CD14-positive monocyte (primary cell): ENCODE data around the gene SCG5. TPM values are rescaled to one million over a fixed set of nuclear protein-coding genes. Genes with fewer than 3 reads are reported as not detected.

Experiments used
- DNase-seq, 3 donors: peaks; one replicate each; pipeline ENCODE4 v3.0.0-alpha.2; 2011 to 2022
- H2AFZ ChIP-seq: 2 replicates; pipeline ENCODE4 v1.6.0; 2012; ENCODE audit warnings: mild to moderate bottlenecking, low read depth, low read length, inconsistent platforms; ENCODE audit not compliant: insufficient read depth, poor library complexity, severe bottlenecking
- H3K27ac ChIP-seq, 2 donors: 1 replicate in 1 of 2; 2 replicates in 1 of 2; pipeline ENCODE4 v1.5.1; 2012 to 2013; ENCODE audit warnings: low read length in 2 of 2, control low read depth in 1 of 2, inconsistent platforms in 1 of 2, low read depth in 1 of 2, mild to moderate bottlenecking in 1 of 2
- H3K27me3 ChIP-seq, 2 donors: one replicate each; pipeline versions ENCODE4 v1.6.0 to v1.6.1; 2011 to 2013; ENCODE audit warnings: low read length in 2 of 2; ENCODE audit not compliant: control insufficient read depth in 2 of 2, insufficient read depth in 2 of 2
- H3K36me3 ChIP-seq, 2 donors: replicated peaks in 1 of 2; 1 replicate in 1 of 2; 2 replicates in 1 of 2; pipeline versions ENCODE4 v1.5.1 to v1.6.1; 2012 to 2013; ENCODE audit warnings: low read length in 2 of 2, control low read depth in 1 of 2, inconsistent platforms in 1 of 2, mild to moderate bottlenecking in 1 of 2; ENCODE audit not compliant: insufficient read depth in 2 of 2, control insufficient read depth in 1 of 2
- H3K4me1 ChIP-seq, 2 donors: 1 replicate in 1 of 2; 2 replicates in 1 of 2; pipeline versions ENCODE4 v1.5.1 to v1.6.1; 2012 to 2013; ENCODE audit warnings: low read length in 2 of 2, control low read depth in 1 of 2, inconsistent platforms in 1 of 2, mild to moderate bottlenecking in 1 of 2, moderate library complexity in 1 of 2; ENCODE audit not compliant: insufficient read depth in 2 of 2, control insufficient read depth in 1 of 2
- H3K4me2 ChIP-seq: replicated peaks from 2 replicates; pipeline ENCODE3; 2012; ENCODE audit warnings: low read length, moderate library complexity, mild to moderate bottlenecking; ENCODE audit not compliant: poor library complexity, severe bottlenecking; ENCODE audit errors: extremely low read depth
- H3K4me3 ChIP-seq, 3 experiments: fragments of 200-600 bp in 1 of 3; sonication (generic) in 1 of 3; replicated peaks in 1 of 3; 1 replicate in 2 of 3; 2 replicates in 1 of 3; pipeline ENCODE4 v1.5.1; 2011 to 2013; ENCODE audit warnings: low read length in 3 of 3, mild to moderate bottlenecking in 3 of 3, control low read depth in 2 of 3, low read depth in 2 of 3, inconsistent platforms in 1 of 3, moderate library complexity in 1 of 3
- H3K79me2 ChIP-seq: 2 replicates; pipeline ENCODE4 v1.6.0; 2012; ENCODE audit warnings: mild to moderate bottlenecking, control low read depth, inconsistent platforms, low read length, moderate library complexity; ENCODE audit not compliant: insufficient read depth
- H3K9ac ChIP-seq: 2 replicates; pipeline ENCODE4 v1.6.0; 2017; ENCODE audit warnings: low read length, mild to moderate bottlenecking; ENCODE audit not compliant: insufficient read depth, poor library complexity, severe bottlenecking
- H3K9me3 ChIP-seq, 2 donors: replicated peaks in 1 of 2; 1 replicate in 1 of 2; 2 replicates in 1 of 2; pipeline versions ENCODE4 v1.5.1 to v1.6.1; 2012 to 2013; ENCODE audit warnings: low read length in 2 of 2, control low read depth in 1 of 2; ENCODE audit not compliant: control insufficient read depth in 1 of 2, insufficient read depth in 1 of 2
- H4K20me1 ChIP-seq: 2 replicates; pipeline ENCODE4 v1.6.0; 2012; ENCODE audit warnings: mild to moderate bottlenecking, low read length, control low read depth, moderate library complexity; ENCODE audit not compliant: insufficient read depth
- H3K27ac Mint-ChIP-seq, 7 donors: one replicate each; pipeline ENCODE4 v1.8.0; 2020; ENCODE audit warnings: mild to moderate bottlenecking in 7 of 7, mixed read lengths in 7 of 7, moderate library complexity in 6 of 7, inconsistent platforms in 2 of 7
- H3K27me3 Mint-ChIP-seq, 3 donors: one replicate each; pipeline ENCODE4 v1.8.0; 2021 to 2022; ENCODE audit warnings: low read depth in 3 of 3, mild to moderate bottlenecking in 3 of 3, mixed read lengths in 3 of 3, moderate library complexity in 3 of 3, inconsistent platforms in 1 of 3
- H3K36me3 Mint-ChIP-seq, 2 donors: one replicate each; pipeline ENCODE4 v1.8.0; 2020; ENCODE audit warnings: mixed read lengths in 2 of 2, inconsistent platforms in 1 of 2, mild to moderate bottlenecking in 1 of 2
- H3K4me1 Mint-ChIP-seq: one replicate; pipeline ENCODE4 v1.8.0; 2020; ENCODE audit warnings: mild to moderate bottlenecking, mixed read lengths
- H3K4me3 Mint-ChIP-seq, 2 donors: one replicate each; pipeline ENCODE4 v1.8.0; 2020; ENCODE audit warnings: mild to moderate bottlenecking in 2 of 2, mixed read lengths in 2 of 2, moderate library complexity in 1 of 2
- H3K9me3 Mint-ChIP-seq, 7 donors: one replicate each; pipeline ENCODE4 v1.8.0; 2020 to 2022; ENCODE audit warnings: mixed read lengths in 7 of 7, mild to moderate bottlenecking in 6 of 7, moderate library complexity in 6 of 7, inconsistent platforms in 2 of 7
- CTCF ChIP-seq: fragments of 200-600 bp; IDR thresholded peaks from one replicate; pipeline ENCODE4 v1.8.0; 2022; ENCODE audit warnings: antibody characterized with exemption, mild to moderate bottlenecking
- WGBS: methylation state at CpG from one replicate; pipeline ENCODE4 v1.1.5; 2013; ENCODE audit warnings: missing lambda C conversion rate; ENCODE audit not compliant: insufficient coverage; 5-methylcytosine and 5-hydroxymethylcytosine counted together
- intact Hi-C, 2 donors: fragments of 100-400 bp; cut with micrococcal nuclease; formaldehyde crosslinking; loops; one replicate each; pipeline versions ENCODE4 v1.15.0 to v1.15.1; 2023
- polyA plus RNA-seq, 3 donors: library from polyadenylated mRNA; depleted of rRNA in 1 of 3; unstranded in 2 of 3; stranded (reverse) in 1 of 3; fragments of 300-500 nt in 2 of 3; fragments of >200 nt in 1 of 3; fragmentation: Illumina TruSeq in 2 of 3; gene quantifications; 1 replicate in 2 of 3; 2 replicates in 1 of 3; pipeline ENCODE4 v1.2.3, GENCODE V29; 2012 to 2021

Gene SCG5
- polyA plus RNA-seq, 3 donors: not detected

GRCh38 chr15:32705446-32705845 is 63.9 kb downstream of the SCG5 start:
- Histone ChIP-seq H3K79me2 (no peaks in the 10 kb centered on the region), H3K4me1 (peaks cover 7 to 36% of the 10 kb centered on the region in 2 donors), H3K9ac (no peak overlapping the region), H2AFZ (no peak overlapping the region), H3K27ac (peak overlapping the region in 1 of 2 donors; percentile 46), H3K4me2 (no peak overlapping the region), H3K4me3 (no peak overlapping the region), H3K27me3 (peaks cover 2 to 3% of the 10 kb centered on the region in 2 donors), H3K36me3 (no peaks in the 10 kb centered on the region), H3K9me3 (no peaks in the 10 kb centered on the region), H4K20me1 (no peaks in the 10 kb centered on the region)
- H3K9me3 Mint-ChIP-seq: peaks cover 0 to 4% (median 0%) of the 10 kb centered on the region in 7 donors
- peak in 2 of 3 donors; percentile 50 to 60 for DNase-seq
- H3K27me3 Mint-ChIP-seq: peaks cover 9 to 14% (median 12%) of the 10 kb centered on the region in 3 donors
- WGBS: no CpG with 5 or more reads among the region's 2 CpGs
- TF ChIP-seq CTCF: no peak
- intact Hi-C loops: loop anchor here in 1 of 2 donors (10.0 kb wide), 1 partner anchor 61 kb away; the partner anchor contains the start of gene SCG5
- H3K4me3 Mint-ChIP-seq: no peak overlapping the region
- H3K4me1 Mint-ChIP-seq: peaks cover 30% of the 10 kb centered on the region
- no peak overlapping the region for H3K27ac Mint-ChIP-seq
- no peaks in the 10 kb centered on the region for H3K36me3 Mint-ChIP-seq

- H3K79me2 ChIP-seq: no peaks in the 10 kb centered on the region
- H3K4me2 ChIP-seq: no peak overlapping the region
- peaks cover 3 to 7% of the 10 kb centered on the region in 2 donors for H3K27me3 ChIP-seq
- H3K27ac ChIP-seq: no peak overlapping the region
- peaks cover 7 to 36% of the 10 kb centered on the region in 2 donors for H3K4me1 ChIP-seq
- Mint-ChIP-seq H3K9me3 (peaks cover 0 to 4% (median 0%) of the 10 kb centered on the region in 7 donors), H3K36me3 (no peaks in the 10 kb centered on the region), H3K4me1 (peaks cover 30% of the 10 kb centered on the region), H3K27ac (peak overlapping the region in 2 of 7 donors; percentile 73 to 82), H3K4me3 (no peak overlapping the region), H3K27me3 (peaks cover 12 to 18% (median 12%) of the 10 kb centered on the region in 3 donors)
- no peaks in the 10 kb centered on the region for H4K20me1 ChIP-seq
- no peak for TF ChIP-seq CTCF
- DNase-seq: no peak
- no peaks in the 10 kb centered on the region for H3K36me3 ChIP-seq
- no peak overlapping the region for H3K9ac ChIP-seq
- WGBS: 90% methylated on average over 3 of the region's 3 CpGs
- no peak overlapping the region for H3K4me3 ChIP-seq
- no peak overlapping the region for H2AFZ ChIP-seq
- intact Hi-C loops: loop anchor here in 1 of 2 donors (10.0 kb wide), 1 partner anchor 62 kb away; the partner anchor contains the start of gene SCG5
- no peaks in the 10 kb centered on the region for H3K9me3 ChIP-seq
Observed at GRCh38 chr15:32706704-32707103, 65.2 kb downstream of the SCG5 start.
